ENCODE data around the gene EYA3. TPM values are rescaled to one million over a fixed set of nuclear protein-coding genes. Genes with fewer than 3 reads are reported as not detected.

EYA3 gene
- total RNA-seq, 2 donors from 2014 or later = 62.6 to 64.6 TPM

DNA sequence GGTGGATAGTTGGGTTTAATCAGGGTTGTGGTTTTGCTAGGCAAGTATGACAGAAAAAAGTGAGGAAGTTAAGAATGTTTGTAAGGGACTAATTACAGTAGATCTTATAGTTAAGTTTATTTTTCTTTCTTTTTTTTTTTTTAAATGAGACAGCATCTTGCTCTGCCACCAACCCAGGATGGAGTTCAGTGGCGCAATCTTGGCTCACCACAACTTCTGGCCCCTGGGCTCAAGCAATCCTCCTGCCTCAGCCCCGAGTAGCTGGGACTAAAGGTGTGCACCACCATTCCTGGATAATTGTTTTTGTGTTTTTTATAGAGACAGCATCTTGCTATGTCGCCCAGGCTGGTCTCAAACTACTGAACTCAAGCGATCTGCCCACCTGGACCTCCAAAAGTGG, 41.7 kb downstream of the EYA3 start:
- no peak overlapping the region for H3K27ac Mint-ChIP-seq
- no peaks in the 10 kb centered on the region for H3K9me3 Mint-ChIP-seq
- ATAC-seq (no peak), DNase-seq (ENCODE audit: low spot score) (no peak)
- H3K27me3 Mint-ChIP-seq = no peaks in the 10 kb centered on the region
- peaks cover 17% of the 10 kb centered on the region for H3K36me3 Mint-ChIP-seq
- peaks cover 14 to 18% of the 10 kb centered on the region in 2 donors for H3K4me1 Mint-ChIP-seq (ENCODE audit: low read depth in 2 of 2)
- H3K4me3 Mint-ChIP-seq = no peak overlapping the region

DNA sequence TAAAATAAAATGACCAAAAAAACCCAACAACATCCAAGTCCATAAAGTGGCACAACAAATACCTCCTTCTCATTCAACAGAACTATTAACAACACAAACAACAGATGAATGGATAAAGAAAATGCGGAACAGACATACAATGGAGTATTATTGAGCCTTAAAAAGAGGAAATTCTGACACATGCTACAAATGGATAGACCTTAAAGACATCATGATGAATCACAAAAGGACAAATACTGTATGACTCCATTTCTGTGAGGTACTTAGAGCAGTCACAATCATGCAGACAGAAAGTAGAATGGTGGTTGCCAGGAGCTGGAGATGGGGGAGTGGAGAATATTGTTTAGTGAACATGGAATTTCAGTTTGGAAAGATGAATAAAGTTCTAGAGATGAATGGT, 42.6 kb downstream of the EYA3 start:
- no peak for ATAC-seq
- H3K27ac Mint-ChIP-seq = peak overlapping the region; percentile 0 to 21

DNA sequence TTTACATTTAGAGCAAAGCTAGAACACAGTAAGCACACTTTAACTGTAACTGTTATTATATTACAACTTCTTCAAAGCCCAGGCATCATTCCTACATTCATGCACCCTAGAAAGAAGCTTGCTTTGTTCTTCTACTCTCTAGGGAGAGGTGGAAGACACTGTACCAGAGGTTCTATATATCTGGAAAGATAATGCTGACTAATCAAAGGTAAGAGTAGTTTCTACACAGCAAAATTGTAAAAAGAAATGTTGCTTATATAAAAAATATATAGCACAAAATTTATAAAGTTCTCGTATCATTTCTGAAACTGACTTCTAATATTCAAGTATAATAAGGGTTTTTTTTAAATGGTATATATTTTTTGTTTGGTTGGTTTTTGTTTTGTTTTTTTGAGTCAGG, 44.0 kb downstream of the EYA3 start:
- H3K27ac Mint-ChIP-seq = no peak overlapping the region
- peaks cover 9 to 18% of the 10 kb centered on the region in 2 donors for H3K4me1 Mint-ChIP-seq (ENCODE audit: low read depth in 2 of 2)
- H3K36me3 Mint-ChIP-seq = peaks cover 20% of the 10 kb centered on the region
- no peaks in the 10 kb centered on the region for H3K9me3 Mint-ChIP-seq
- no peak for DNase-seq (ENCODE audit: low spot score)
- no peak overlapping the region for H3K4me3 Mint-ChIP-seq
- no peak for ATAC-seq
- H3K27me3 Mint-ChIP-seq = no peaks in the 10 kb centered on the region

More for the DNA sequence above, 42.6 kb downstream of the EYA3 start:
- Mint-ChIP-seq H3K9me3 (no peaks in the 10 kb centered on the region), H3K4me1 (ENCODE audit: low read depth in 2 of 2) (peaks cover 12 to 16% of the 10 kb centered on the region in 2 donors), H3K4me3 (no peak overlapping the region), H3K27me3 (no peaks in the 10 kb centered on the region), H3K36me3 (peaks cover 14% of the 10 kb centered on the region)
- no peak for DNase-seq (ENCODE audit: low spot score)

DNA sequence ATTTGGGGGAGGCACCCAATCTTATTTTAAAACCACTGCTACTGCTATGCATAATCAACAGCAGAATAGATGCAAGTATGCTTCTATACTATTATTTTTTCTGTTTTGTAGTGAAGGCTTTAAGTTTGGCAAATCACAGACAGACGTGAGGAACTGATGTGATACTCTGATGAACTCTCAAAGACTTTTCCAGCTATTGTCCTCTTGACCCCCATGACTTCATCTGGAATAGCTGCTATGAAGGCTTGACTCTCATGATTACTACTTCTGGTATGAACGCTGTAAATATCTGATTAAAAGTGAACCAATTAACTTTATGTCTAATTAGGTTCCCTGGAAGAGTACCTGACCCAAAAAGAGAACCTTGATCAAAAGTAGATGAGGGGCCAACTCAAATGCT, 49.1 kb downstream of the EYA3 start:
- DNase-seq (ENCODE audit: low spot score) (no peak), ATAC-seq (no peak)
- H3K36me3 Mint-ChIP-seq = peaks cover 30% of the 10 kb centered on the region
- no peak overlapping the region for H3K4me3 Mint-ChIP-seq
- no peaks in the 10 kb centered on the region for H3K9me3 Mint-ChIP-seq
- H3K4me1 Mint-ChIP-seq (ENCODE audit: low read depth in 2 of 2) = peaks cover 0 to 6% of the 10 kb centered on the region in 2 donors
- no peaks in the 10 kb centered on the region for H3K27me3 Mint-ChIP-seq
- H3K27ac Mint-ChIP-seq = no peak overlapping the region

DNA sequence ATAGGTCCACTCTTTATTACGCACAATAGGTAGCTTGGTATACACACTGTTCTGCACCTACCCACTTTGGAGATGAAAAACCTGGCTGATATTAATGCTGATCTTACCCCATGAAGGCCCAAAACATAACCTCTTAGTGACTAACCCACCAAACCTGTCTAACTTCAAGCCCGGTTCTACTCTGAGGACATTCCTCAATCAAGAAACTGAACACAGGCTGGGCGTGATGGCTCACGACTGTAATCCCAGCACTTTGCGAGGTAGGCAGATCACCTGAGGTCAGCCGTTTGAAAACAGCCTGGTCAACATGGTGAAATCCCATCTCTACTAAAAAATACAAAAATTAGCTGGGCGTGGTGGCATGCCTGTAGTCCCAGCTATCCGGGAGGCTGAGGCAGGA, 50.5 kb downstream of the EYA3 start:
- Mint-ChIP-seq H3K4me1 (ENCODE audit: low read depth in 2 of 2) (peaks cover 0 to 6% of the 10 kb centered on the region in 2 donors), H3K27me3 (no peaks in the 10 kb centered on the region), H3K9me3 (no peaks in the 10 kb centered on the region), H3K27ac (no peak overlapping the region), H3K36me3 (peaks cover 30% of the 10 kb centered on the region), H3K4me3 (no peak overlapping the region)
- no peak for DNase-seq (ENCODE audit: low spot score)
- no peak for ATAC-seq

DNA sequence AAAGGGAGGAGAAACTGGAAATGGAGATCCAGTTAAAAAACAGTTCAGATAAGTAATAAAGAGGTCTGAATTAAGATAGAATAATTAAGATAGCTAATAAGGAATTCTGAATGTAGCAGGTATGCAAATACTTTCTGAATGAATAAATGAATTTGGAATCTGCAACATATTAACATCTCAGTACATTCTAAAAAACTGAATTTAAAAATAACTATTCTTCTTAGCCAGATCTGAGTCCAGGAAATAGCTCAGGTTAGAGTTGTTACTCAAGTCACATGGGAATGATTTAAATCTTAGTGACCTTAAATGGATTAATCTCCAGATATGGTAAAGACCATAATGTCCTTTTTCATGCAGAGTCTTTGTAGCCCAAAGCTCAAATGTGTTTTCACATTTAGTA, 51.2 kb downstream of the EYA3 start:
- Mint-ChIP-seq H3K4me3 (no peak overlapping the region), H3K9me3 (no peaks in the 10 kb centered on the region), H3K27me3 (no peaks in the 10 kb centered on the region), H3K4me1 (ENCODE audit: low read depth in 2 of 2) (peaks cover 0 to 5% of the 10 kb centered on the region in 2 donors), H3K36me3 (peaks cover 27% of the 10 kb centered on the region), H3K27ac (no peak overlapping the region)
- ATAC-seq = no peak
- DNase-seq (ENCODE audit: low spot score) = no peak

DNA sequence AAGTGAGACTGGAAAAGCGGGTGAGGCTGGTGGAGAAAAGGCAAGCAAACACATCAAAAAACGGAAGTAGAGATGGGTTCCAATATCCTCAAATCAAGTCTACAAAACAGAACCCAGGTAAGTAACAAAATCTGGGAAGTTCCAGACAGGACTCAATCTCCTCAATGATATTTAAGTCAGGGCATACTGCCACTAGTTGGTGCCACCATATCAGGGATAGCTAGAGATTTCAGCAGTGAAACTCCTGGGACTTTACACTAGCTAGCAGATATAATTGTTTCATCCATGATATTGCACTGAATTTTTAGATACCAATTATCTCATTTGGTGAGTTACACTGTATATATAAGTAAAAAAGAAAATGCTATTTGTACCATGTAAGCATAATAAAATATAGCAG, 52.0 kb downstream of the EYA3 start:
- Mint-ChIP-seq H3K9me3 (no peaks in the 10 kb centered on the region), H3K4me3 (no peak overlapping the region), H3K36me3 (peaks cover 23% of the 10 kb centered on the region), H3K27ac (peak overlapping the region in 1 of 2 donors; percentile 24), H3K4me1 (ENCODE audit: low read depth in 2 of 2) (peaks cover 0 to 3% of the 10 kb centered on the region in 2 donors), H3K27me3 (no peaks in the 10 kb centered on the region)
- ATAC-seq = no peak
- no peak for DNase-seq (ENCODE audit: low spot score)

DNA sequence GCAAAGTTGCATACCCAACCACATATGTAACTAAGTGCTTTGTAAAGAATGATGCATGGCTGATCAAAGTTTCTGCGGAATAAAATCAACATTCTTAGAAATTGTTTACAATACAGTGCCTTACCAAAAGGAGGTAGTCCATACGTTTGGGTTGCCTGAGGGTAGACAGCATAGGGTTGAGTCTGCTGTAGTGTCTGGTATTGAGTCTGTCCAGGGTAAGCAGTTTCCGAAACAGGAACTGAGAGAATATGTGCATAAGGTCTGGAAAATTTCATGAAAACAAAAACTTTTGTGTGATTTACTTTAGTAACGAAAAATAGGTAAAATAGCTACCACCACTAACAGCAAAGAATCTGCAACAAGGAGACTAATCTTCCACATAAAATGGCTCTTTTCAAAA, 53.0 kb downstream of the EYA3 start:
- Mint-ChIP-seq H3K4me3 (no peak overlapping the region), H3K9me3 (no peaks in the 10 kb centered on the region), H3K27ac (no peak overlapping the region), H3K4me1 (ENCODE audit: low read depth in 2 of 2) (peaks cover 0 to 3% of the 10 kb centered on the region in 2 donors), H3K36me3 (peaks cover 20% of the 10 kb centered on the region), H3K27me3 (no peaks in the 10 kb centered on the region)
- DNase-seq (ENCODE audit: low spot score) (no peak), ATAC-seq (no peak)

DNA sequence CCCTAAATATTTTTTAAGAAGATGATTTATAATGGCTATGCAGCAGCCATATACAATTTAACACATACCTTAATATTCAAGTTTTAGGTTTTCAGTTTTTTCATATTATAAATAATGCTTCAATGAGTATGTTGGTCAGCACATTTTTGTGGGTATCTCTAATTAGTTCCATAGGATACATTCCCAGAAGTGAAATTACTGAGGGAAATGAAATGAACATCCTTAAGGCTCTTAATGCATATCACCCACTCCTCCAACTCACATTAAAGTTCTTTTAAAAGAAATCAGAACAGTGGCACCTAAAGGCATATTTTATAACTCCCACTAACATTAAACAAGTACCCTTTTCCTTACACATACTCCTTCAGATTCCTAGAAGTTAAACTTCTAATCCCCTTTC, 56.1 kb downstream of the EYA3 start:
- H3K4me3 Mint-ChIP-seq = no peak overlapping the region
- peaks cover 7 to 13% of the 10 kb centered on the region in 2 donors for H3K4me1 Mint-ChIP-seq (ENCODE audit: low read depth in 2 of 2)
- ATAC-seq = no peak
- H3K36me3 Mint-ChIP-seq = peaks cover 9% of the 10 kb centered on the region
- H3K9me3 Mint-ChIP-seq = no peaks in the 10 kb centered on the region
- no peaks in the 10 kb centered on the region for H3K27me3 Mint-ChIP-seq
- no peak overlapping the region for H3K27ac Mint-ChIP-seq
- no peak for DNase-seq (ENCODE audit: low spot score)

DNA sequence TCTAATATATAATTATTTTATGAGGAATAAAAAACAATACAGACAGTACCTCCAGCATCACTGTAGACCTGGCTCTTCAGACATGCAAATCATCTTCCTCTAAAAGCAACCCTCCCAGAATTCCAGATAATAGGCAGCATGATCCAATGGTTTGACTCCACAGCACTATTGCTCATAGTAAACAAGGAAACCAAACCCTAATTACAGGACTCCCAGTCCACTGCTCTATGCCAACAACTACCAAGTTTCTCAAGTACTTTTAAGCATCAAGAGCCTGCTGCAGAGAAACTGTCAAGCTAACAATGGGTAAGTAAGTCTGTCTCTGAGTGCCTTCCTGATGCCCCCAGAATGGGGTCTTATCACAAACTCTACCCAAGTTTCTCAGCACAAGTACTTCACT, 57.2 kb downstream of the EYA3 start:
- no peak overlapping the region for H3K27ac Mint-ChIP-seq
- no peak overlapping the region for H3K4me3 Mint-ChIP-seq
- H3K27me3 Mint-ChIP-seq = no peaks in the 10 kb centered on the region
- DNase-seq (ENCODE audit: low spot score) = no peak
- H3K9me3 Mint-ChIP-seq = no peaks in the 10 kb centered on the region
- peaks cover 9% of the 10 kb centered on the region for H3K36me3 Mint-ChIP-seq
- H3K4me1 Mint-ChIP-seq (ENCODE audit: low read depth in 2 of 2) = peaks cover 9 to 15% of the 10 kb centered on the region in 2 donors
- no peak for ATAC-seq

DNA sequence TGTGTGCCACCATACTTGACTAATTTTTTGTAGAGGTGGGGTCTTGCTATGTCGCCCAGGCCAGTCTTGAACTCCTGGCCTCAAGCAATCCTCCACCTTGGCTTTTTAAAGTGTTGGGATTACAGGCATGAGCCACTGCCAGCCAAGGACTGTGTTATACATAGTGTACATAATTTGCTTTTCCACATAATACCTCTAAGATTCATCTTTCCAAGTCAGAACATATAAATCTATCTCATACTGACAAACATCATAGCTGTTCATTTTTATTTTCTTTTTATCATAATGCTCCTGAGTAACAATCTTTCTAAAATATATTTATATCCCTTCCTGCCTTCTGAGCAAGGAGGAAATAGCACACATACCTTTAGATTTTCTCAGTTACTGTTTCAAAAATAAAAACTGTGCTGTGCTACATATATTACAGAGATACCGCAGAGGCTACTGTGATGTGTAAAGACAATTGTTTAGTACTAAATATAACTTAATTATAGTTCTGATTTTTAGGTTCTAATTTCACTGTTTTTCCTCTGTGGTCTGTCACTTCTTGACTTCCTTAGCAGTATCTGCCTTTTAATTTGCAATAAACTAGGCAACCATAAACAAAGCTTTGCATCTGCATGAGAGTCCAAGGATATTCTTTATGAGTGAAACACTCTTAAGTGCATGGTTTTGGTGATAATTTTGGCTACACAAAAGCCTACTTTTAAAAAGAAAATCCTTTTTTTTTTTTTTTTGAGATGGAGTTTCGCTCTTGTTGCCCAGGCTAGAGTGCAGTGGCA, 59.3 kb downstream of the EYA3 start:
- DNase-seq (ENCODE audit: low spot score) (no peak), ATAC-seq (no peak)
- Mint-ChIP-seq H3K9me3 (no peaks in the 10 kb centered on the region), H3K4me3 (no peak overlapping the region), H3K36me3 (no peaks in the 10 kb centered on the region), H3K27me3 (no peaks in the 10 kb centered on the region), H3K27ac (peak overlapping the region; percentile 60 to 87), H3K4me1 (ENCODE audit: low read depth in 2 of 2) (peaks cover 9 to 15% of the 10 kb centered on the region in 2 donors)

DNA sequence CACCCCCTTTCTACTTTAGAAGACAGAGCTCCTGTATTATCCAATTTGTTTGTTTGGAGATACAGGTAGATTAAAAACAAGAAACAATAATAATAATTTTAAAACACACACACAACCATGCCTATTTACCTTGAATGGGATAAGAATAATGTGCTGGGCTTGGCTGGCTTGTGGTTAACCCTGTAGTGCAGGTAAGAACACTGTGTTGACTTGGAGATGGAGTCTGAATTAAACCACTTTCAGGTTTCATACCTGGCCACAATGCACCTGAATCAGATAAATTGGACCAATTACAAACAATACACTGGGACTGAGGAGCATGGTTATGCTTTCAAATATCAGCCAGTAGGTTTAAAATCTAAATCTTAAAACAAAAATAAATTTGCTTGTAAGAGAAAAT, 60.8 kb downstream of the EYA3 start:
- no peaks in the 10 kb centered on the region for H3K9me3 Mint-ChIP-seq
- H3K36me3 Mint-ChIP-seq = no peaks in the 10 kb centered on the region
- no peaks in the 10 kb centered on the region for H3K27me3 Mint-ChIP-seq
- ATAC-seq (no peak), DNase-seq (ENCODE audit: low spot score) (no peak)
- H3K27ac Mint-ChIP-seq = peak overlapping the region in 1 of 2 donors; percentile 81
- H3K4me1 Mint-ChIP-seq (ENCODE audit: low read depth in 2 of 2) = peaks cover 17 to 19% of the 10 kb centered on the region in 2 donors
- H3K4me3 Mint-ChIP-seq = no peak overlapping the region

DNA sequence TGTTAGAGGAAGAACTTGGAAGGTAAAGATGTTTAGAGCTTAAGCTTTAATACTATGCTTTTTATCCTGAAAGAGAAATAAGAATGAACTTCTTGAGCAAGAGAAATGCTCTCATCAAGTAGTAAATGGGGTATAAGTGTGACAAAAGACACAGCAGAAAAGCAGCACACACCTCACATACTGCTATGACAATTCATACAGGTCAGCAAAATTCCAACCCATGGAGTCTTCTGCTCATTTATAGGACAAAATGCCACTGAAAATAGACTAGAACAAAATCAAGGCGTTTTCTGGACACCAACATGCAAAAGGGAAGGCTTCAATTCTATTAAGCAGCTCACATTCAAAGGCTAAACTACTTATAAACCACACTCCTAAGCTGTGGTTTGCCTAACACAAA, 61.2 kb downstream of the EYA3 start:
- H3K27me3 Mint-ChIP-seq = no peaks in the 10 kb centered on the region
- no peak for ATAC-seq
- H3K36me3 Mint-ChIP-seq = no peaks in the 10 kb centered on the region
- no peaks in the 10 kb centered on the region for H3K9me3 Mint-ChIP-seq
- peak overlapping the region in 1 of 2 donors; percentile 81 for H3K27ac Mint-ChIP-seq
- no peak for DNase-seq (ENCODE audit: low spot score)
- peaks cover 18 to 19% of the 10 kb centered on the region in 2 donors for H3K4me1 Mint-ChIP-seq (ENCODE audit: low read depth in 2 of 2)
- no peak overlapping the region for H3K4me3 Mint-ChIP-seq

DNA sequence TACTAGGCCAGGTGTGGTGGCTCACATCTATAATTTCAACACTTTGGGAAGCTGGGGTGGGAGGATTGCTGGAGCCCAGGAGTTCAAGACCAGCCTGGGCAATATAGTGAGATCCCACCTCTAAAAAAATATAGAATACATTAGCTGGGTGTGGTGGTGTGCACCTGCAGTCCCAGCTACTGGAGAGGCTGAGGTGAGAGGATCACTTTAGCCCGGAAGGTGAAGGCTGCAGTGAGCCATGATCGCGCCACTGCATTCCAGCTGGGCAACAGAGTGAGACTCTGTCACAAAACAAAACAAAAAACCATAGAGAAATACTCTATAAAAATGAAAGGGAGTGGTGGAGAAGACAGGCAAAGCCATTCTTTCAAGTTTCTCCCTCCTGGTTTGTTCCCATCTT, 62.1 kb downstream of the EYA3 start:
- DNase-seq (ENCODE audit: low spot score) = no peak
- no peak overlapping the region for H3K4me3 Mint-ChIP-seq
- no peaks in the 10 kb centered on the region for H3K36me3 Mint-ChIP-seq
- no peaks in the 10 kb centered on the region for H3K27me3 Mint-ChIP-seq
- peak overlapping the region in 1 of 2 donors; percentile 81 for H3K27ac Mint-ChIP-seq
- H3K9me3 Mint-ChIP-seq = no peaks in the 10 kb centered on the region
- no peak for ATAC-seq
- peaks cover 20 to 21% of the 10 kb centered on the region in 2 donors for H3K4me1 Mint-ChIP-seq (ENCODE audit: low read depth in 2 of 2)

DNA sequence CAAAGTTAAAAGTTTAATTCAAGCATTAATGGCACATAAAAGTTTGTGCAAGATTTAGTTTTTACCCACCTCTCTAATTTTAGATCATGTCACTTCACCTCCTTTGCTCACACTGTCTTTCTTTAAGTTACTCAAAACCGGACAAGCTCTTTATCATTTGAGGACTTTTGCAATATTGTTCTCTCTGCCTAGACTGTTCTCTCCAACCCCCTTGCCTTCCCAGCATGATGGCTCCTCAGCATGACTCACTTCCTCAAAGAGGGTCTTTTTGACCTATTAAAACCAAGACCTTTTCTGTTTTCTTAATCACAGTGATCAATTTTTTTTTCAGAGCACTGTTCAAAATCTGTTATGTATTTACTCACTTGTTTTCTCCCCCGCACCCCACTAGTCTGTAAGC, 67.3 kb downstream of the EYA3 start:
- peak; percentile 69 to 89 for ATAC-seq
- H3K9me3 Mint-ChIP-seq = no peaks in the 10 kb centered on the region
- DNase-seq (ENCODE audit: low spot score) = no peak
- H3K27me3 Mint-ChIP-seq = no peaks in the 10 kb centered on the region
- H3K4me1 Mint-ChIP-seq (ENCODE audit: low read depth in 2 of 2) = peaks cover 29 to 47% of the 10 kb centered on the region in 2 donors
- peaks cover 14% of the 10 kb centered on the region for H3K36me3 Mint-ChIP-seq
- H3K27ac Mint-ChIP-seq = peak overlapping the region; percentile 72 to 78
- peak overlapping the region; percentile 75 for H3K4me3 Mint-ChIP-seq
